Measurements from ENCODE around the gene EPDR1.

Gene EPDR1

DNA sequence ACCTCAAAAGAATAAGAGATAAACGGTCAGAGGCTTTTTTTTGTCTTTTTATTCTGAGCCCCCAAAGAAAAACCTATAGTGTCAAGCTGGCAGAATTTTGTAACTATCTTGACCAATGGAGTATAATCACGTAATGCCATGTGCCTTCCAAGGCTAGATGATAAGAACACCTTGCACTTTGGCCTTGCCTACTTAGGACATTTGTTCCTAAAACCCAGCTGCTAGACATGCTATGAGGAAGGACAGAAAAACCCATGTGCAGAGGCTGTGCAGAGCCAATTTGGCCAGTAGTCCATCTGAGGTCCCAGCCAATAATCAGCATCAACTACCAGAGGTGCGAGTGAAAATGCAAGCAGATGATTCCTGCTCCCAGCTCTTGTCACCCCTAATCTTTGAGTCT is 69.9 kb downstream of the EPDR1 start:
- TF ChIP-seq JUND (IDR thresholded peaks at IDR 0.05; ENCODE audit: low read depth) = no peak
- no peak for DNase-seq (ENCODE audit: low read depth in 1 of 2, low spot score in 1 of 2)
- in situ Hi-C loops (cut with HindIII; ENCODE audit: low pct_unique_long_range_greater_than_20kb, low sequenced_read_pairs) = no loop called here

DNA sequence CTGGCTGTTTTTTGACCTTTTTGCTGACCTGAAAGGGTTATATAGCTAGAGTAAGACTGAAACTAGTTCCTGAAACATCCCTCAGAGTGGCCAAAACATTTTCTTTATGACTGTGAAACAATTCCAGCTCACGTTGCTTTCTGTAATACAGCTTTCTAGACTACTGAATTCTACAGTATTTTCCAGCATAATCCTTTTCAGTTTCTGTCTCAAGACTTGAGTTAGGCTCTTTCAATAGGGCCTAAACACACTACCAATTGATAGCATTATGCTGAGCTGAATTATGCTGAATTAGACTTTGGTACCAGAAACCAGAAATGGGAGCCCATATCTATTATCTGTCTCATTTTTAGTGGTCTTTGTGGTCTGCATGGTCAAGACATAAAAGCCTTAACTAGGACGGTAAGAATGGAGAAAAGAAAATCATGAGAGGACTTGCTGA is 72.6 kb downstream of the EPDR1 start:
- no peak for TF ChIP-seq JUND (IDR thresholded peaks at IDR 0.05; ENCODE audit: low read depth)
- in situ Hi-C loops (cut with HindIII; ENCODE audit: low pct_unique_long_range_greater_than_20kb, low sequenced_read_pairs) = no loop called here
- no peak for DNase-seq (ENCODE audit: low read depth in 1 of 2, low spot score in 1 of 2)

- in situ Hi-C loops (cut with HindIII; ENCODE audit: low pct_unique_long_range_greater_than_20kb, low sequenced_read_pairs) = no loop called here
- no peak for TF ChIP-seq JUND (IDR thresholded peaks at IDR 0.05; ENCODE audit: low read depth)
- DNase-seq (ENCODE audit: low read depth in 1 of 2, low spot score in 1 of 2) = no peak
Measured at GRCh38 chr7:37999673-38000072, 79.2 kb downstream of the EPDR1 start.

- in situ Hi-C loops (cut with HindIII; ENCODE audit: low pct_unique_long_range_greater_than_20kb, low sequenced_read_pairs) = no loop called here
- no peak for DNase-seq (ENCODE audit: low read depth in 1 of 2, low spot score in 1 of 2)
- TF ChIP-seq JUND (IDR thresholded peaks at IDR 0.05; ENCODE audit: low read depth) = no peak
Measured at GRCh38 chr7:38000272-38000671, 79.8 kb downstream of the EPDR1 start.
